RWPE1 (cell line): ENCODE data around the gene SBK2.
"Not testable (repeated sequence)": the region's sequence is repeated elsewhere in the genome, so short reads cannot be mapped to it uniquely, and the experiment has no call there.

Source experiments
- CTCF ChIA-PET: fragments of 350-600 bp; sonication (Branson Sonifier 250); formaldehyde crosslinking; extraction: SDS; loops from one replicate; lab custom pipeline; 2021; lab: Yijun Ruan, JAX
- POLR2A ChIA-PET: fragments of 400-600 bp; formaldehyde crosslinking; extraction: SDS; loops from one replicate; lab custom pipeline; 2020; ENCODE audit warnings: antibody characterized with exemption; ENCODE audit not compliant: low non-redundant PET; lab: Yijun Ruan, JAX
- DNase-seq: peaks from one replicate; pipeline ENCODE4 v3.0.0; 2012; ENCODE audit warnings: low spot score
- H3K27ac ChIP-seq: fragments of 450-650 bp; 2 replicates; pipeline ENCODE4 v1.5.1; 2017
- CTCF ChIP-seq: fragments of 450-650 bp; conservative IDR thresholded peaks from 2 replicates; pipeline ENCODE4 v1.5.1; 2017; ENCODE audit warnings: low read depth, mild to moderate bottlenecking

Gene SBK2

GRCh38 chr19:55536951-55537740 lies at the start of gene SBK2:
TSS of gene SBK2 (minus strand) at chr19:55537133. CDS start at chr19:55536294, 839 bp downstream.
- TF ChIP-seq CTCF = no peak
- CTCF ChIA-PET = no interaction called here
- no peak for DNase-seq
- POLR2A ChIA-PET = no interaction called here
- no peak within 1 kb of the TSS for H3K27ac ChIP-seq

- ChIA-PET POLR2A (no interaction called here), CTCF (no interaction called here)
- peak overlapping the region; percentile 76 for H3K27ac ChIP-seq
- TF ChIP-seq CTCF = no peak
- DNase-seq = no peak
Measured at GRCh38 chr19:55585658-55586339, 48.9 kb upstream of the SBK2 start.

- DNase-seq = no peak
- CTCF ChIA-PET = interaction anchor here (0.7 kb wide), 1 partner anchor 16 kb away, joined by 3 read pairs; no protein-coding TSS in a partner anchor
- POLR2A ChIA-PET = no interaction called here
- H3K27ac ChIP-seq = peak overlapping the region; percentile 76; the same call in 1 of the 2 replicates
- no peak for TF ChIP-seq CTCF
Measured at GRCh38 chr19:55584871-55585270, 47.9 kb upstream of the SBK2 start.

GRCh38 chr19:55583897-55584296 lies 47.0 kb upstream of the SBK2 start:
- DNase-seq, CTCF ChIA-PET, POLR2A ChIA-PET, H3K27ac ChIP-seq: not testable (repeated sequence)

- CTCF ChIA-PET = not testable (repeated sequence)
- POLR2A ChIA-PET = interaction anchor here (0.5 kb wide), 1 partner anchor 26 kb away, joined by 3 read pairs; no protein-coding TSS in a partner anchor
Measured at GRCh38 chr19:55582284-55582683, 45.4 kb upstream of the SBK2 start.

GRCh38 chr19:55581823-55582223 lies 44.9 kb upstream of the SBK2 start:
- ChIA-PET POLR2A (interaction anchor here (0.5 kb wide), 1 partner anchor 26 kb away, joined by 3 read pairs; no protein-coding TSS in a partner anchor), CTCF (interaction anchor here (0.6 to 0.7 kb wide), 2 partner anchors 25 to 50 kb away, joined by 3 read pairs; no protein-coding TSS in a partner anchor)
- no peak overlapping the region for H3K27ac ChIP-seq
- no peak for DNase-seq
- TF ChIP-seq CTCF = no peak

More at GRCh38 chr19:55582284-55582683, 45.4 kb upstream of the SBK2 start:
- H3K27ac ChIP-seq, DNase-seq: not testable (repeated sequence)

GRCh38 chr19:55581145-55581822 lies 44.4 kb upstream of the SBK2 start:
- peak overlapping the region; percentile 87 for H3K27ac ChIP-seq
- POLR2A ChIA-PET = interaction anchor here (0.6 to 1.0 kb wide), 2 partner anchors 18 to 32 kb away, joined by 3 to 6 read pairs; partner anchors contain the start of gene FIZ1
- TF ChIP-seq CTCF = no peak
- CTCF ChIA-PET = interaction anchor here (0.6 to 0.7 kb wide), 3 partner anchors 25 to 484 kb away, joined by 3 read pairs; no protein-coding TSS in a partner anchor
- DNase-seq = no peak
